ENCODE measurements around the gene GTPBP4.

Gene GTPBP4

DNA sequence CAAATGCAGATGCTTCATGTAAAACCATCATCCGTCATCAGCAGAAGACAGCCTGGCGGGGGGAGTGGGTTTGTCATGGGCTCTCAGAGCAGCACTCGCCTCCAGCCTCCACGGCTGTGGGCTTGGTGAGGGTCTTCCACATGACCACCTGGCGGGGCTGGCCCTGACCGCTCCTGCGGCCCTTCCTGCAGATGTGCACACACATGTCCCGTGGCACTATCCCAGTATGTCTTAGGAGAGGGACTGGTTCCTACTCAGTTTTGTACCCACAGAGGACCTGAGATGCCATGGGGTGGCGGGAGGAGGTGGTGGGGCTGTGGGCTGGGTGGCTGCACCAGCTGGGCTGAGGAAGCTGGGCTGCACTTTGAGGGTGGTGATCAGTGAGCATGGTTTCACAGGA is 32.7 kb downstream of the GTPBP4 start:
- WGBS, 2 experiments = 95 to 96% methylated on average over 9 of the region's 9 CpGs
- H3K27ac ChIP-seq (ENCODE audit: insufficient read depth, low read depth, low read length, poor library complexity, severe bottlenecking) = no peak overlapping the region

DNA sequence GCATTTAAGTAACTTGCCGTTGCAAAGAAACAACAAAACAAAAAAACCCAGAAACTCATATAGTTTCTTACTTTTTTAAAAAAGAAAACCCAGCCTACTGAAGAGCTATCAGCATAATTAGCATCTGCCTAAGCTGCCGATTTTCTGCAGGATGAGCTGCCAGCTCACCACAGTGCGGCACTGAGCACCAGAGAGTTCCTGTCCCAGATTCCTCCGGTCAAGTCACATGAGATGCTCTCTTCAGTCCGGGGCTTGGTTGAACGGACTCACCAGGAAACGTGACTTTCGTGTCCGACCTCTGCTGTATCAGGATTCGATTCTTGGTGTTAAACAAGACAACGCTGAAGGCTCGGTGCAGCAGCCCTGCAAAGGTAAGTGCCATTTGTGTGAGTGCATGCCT is 34.2 kb downstream of the GTPBP4 start:
- peaks cover 7% of the 10 kb centered on the region for H3K36me3 ChIP-seq (ENCODE audit: control insufficient read depth, insufficient read depth, low read length)
- H3K9me3 ChIP-seq (ENCODE audit: control insufficient read depth, low read length) = no peaks in the 10 kb centered on the region
- H3K4me1 ChIP-seq (ENCODE audit: control insufficient read depth, insufficient read depth, low read length) = no peaks in the 10 kb centered on the region
- 89 to 91% methylated on average over 12 of the region's 12 CpGs for WGBS, 2 experiments
- H3K4me3 ChIP-seq (ENCODE audit: insufficient read depth, low read depth, low read length) = no peak overlapping the region
- no peak overlapping the region for H3K27ac ChIP-seq (ENCODE audit: insufficient read depth, low read depth, low read length, poor library complexity, severe bottlenecking)
- H3K27me3 ChIP-seq (ENCODE audit: control insufficient read depth, insufficient read depth, low read length, poor library complexity, severe bottlenecking) = no peaks in the 10 kb centered on the region

More for the DNA sequence above, 32.7 kb downstream of the GTPBP4 start:
- Histone ChIP-seq H3K4me1 (ENCODE audit: control insufficient read depth, insufficient read depth, low read length) (no peaks in the 10 kb centered on the region), H3K36me3 (ENCODE audit: control insufficient read depth, insufficient read depth, low read length) (peaks cover 21% of the 10 kb centered on the region), H3K4me3 (ENCODE audit: insufficient read depth, low read depth, low read length) (no peak overlapping the region), H3K27me3 (ENCODE audit: control insufficient read depth, insufficient read depth, low read length, poor library complexity, severe bottlenecking) (no peaks in the 10 kb centered on the region), H3K9me3 (ENCODE audit: control insufficient read depth, low read length) (no peaks in the 10 kb centered on the region)

DNA sequence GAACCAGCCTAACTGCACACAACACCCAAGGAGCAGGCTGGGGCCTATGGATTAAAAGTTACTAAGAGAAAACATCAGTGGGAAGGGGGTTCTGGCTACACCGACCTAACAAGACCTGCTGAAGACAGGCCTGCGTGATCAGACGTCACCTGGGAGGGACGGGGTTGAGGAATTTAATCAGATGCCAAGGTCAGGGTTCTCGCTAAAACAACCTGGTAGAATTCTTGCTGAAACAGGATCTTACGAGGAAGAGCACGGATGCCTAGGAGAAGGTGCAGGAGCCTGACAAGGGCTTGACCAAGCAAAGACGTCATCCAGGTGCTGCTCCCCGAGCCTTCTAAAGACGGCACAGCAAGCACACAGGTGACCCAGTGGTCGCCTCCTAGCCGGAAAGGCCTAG is 35.9 kb downstream of the GTPBP4 start:
- 93 to 94% methylated on average over 12 of the region's 12 CpGs for WGBS, 2 experiments
- no peaks in the 10 kb centered on the region for H3K9me3 ChIP-seq (ENCODE audit: control insufficient read depth, low read length)

DNA sequence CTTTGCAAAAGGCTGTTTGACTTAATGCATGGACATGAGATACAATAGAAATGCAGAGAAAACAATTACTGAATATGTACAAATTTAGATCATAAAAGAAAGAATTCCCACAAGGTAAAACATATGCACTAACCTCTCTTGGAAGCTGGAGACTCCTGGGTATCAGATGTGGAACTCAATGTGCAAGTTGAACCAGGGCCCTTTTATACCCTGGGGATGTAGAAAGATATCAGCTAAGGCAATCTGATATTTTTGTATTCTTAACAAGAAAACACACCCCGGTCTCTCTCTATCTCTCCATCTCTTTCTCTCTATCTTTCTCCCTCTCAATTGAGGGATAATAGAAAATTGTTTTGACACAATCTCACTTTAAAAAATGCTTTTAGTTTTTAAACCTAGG is 37.4 kb downstream of the GTPBP4 start, which contains the start of gene IDI2:
TSS of gene IDI2 (minus strand) at position 177 of the 400 bp plus-strand sequence. CDS start 1,136 bp downstream, outside the sequence.
- Histone ChIP-seq H3K4me3 (ENCODE audit: insufficient read depth, low read depth, low read length) (no peak within 1 kb of the TSS), H3K27ac (ENCODE audit: insufficient read depth, low read depth, low read length, poor library complexity, severe bottlenecking) (no peak within 1 kb of the TSS)
- WGBS, 2 experiments = 100% methylated on average over 1 of the region's 1 CpG; no CpG with 5 or more reads in 1 of the 2 experiments

More for the DNA sequence above, 35.9 kb downstream of the GTPBP4 start:
- Histone ChIP-seq H3K4me3 (ENCODE audit: insufficient read depth, low read depth, low read length) (no peak overlapping the region), H3K4me1 (ENCODE audit: control insufficient read depth, insufficient read depth, low read length) (no peaks in the 10 kb centered on the region), H3K27me3 (ENCODE audit: control insufficient read depth, insufficient read depth, low read length, poor library complexity, severe bottlenecking) (no peaks in the 10 kb centered on the region), H3K27ac (ENCODE audit: insufficient read depth, low read depth, low read length, poor library complexity, severe bottlenecking) (no peak overlapping the region), H3K36me3 (ENCODE audit: control insufficient read depth, insufficient read depth, low read length) (no peaks in the 10 kb centered on the region)

DNA sequence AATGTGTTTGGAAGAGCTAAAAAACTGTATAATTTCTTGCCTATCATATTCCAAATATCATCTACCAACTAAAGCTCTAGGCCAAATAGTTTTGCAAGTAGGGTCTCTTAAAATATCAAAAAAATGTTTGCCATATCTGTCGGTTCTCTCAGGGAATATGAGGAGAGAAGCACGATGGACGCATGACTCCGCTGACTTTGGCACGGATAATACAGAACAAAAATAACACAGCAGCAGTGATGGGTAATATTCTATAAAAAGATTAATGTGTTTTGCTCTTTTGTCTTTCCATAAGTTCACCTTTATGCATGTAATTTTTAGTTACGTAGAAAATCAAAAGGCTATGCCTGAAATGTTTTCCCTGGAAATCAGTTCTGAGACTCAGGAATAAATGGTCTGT is 38.3 kb downstream of the GTPBP4 start:
- no peaks in the 10 kb centered on the region for H3K27me3 ChIP-seq (ENCODE audit: control insufficient read depth, insufficient read depth, low read length, poor library complexity, severe bottlenecking)
- WGBS, 2 experiments = 90 to 91% methylated on average over 5 to 6 of the region's 6 CpGs
- no peaks in the 10 kb centered on the region for H3K9me3 ChIP-seq (ENCODE audit: control insufficient read depth, low read length)

More for the DNA sequence above, 37.4 kb downstream of the GTPBP4 start, which contains the start of gene IDI2:
- H3K36me3 ChIP-seq (ENCODE audit: control insufficient read depth, insufficient read depth, low read length) = no peaks in the 10 kb centered on the region
- no peaks in the 10 kb centered on the region for H3K9me3 ChIP-seq (ENCODE audit: control insufficient read depth, low read length)
- H3K4me1 ChIP-seq (ENCODE audit: control insufficient read depth, insufficient read depth, low read length) = no peaks in the 10 kb centered on the region
- H3K27me3 ChIP-seq (ENCODE audit: control insufficient read depth, insufficient read depth, low read length, poor library complexity, severe bottlenecking) = no peaks in the 10 kb centered on the region

DNA sequence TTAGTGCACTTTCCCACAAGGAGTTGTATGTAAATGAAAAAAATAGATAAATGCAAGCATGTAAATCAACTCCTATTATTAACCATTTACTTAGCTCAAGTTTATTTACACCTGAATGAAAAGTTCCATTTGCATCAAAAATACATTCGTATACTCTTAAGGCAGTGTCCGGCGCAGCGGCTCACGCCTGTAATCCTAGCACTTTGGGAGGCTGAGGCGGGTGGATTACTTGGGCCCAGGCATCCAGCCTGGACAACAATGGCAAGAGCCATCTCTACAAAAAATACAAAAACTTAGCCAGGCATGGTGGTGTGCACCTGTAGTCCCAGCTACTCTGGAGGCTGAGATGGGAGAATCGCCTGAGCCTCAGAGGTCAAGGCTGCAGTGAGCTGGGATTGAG is 41.6 kb downstream of the GTPBP4 start:
- Histone ChIP-seq H3K27ac (ENCODE audit: insufficient read depth, low read depth, low read length, poor library complexity, severe bottlenecking) (no peak overlapping the region), H3K27me3 (ENCODE audit: control insufficient read depth, insufficient read depth, low read length, poor library complexity, severe bottlenecking) (no peaks in the 10 kb centered on the region), H3K4me3 (ENCODE audit: insufficient read depth, low read depth, low read length) (no peak overlapping the region), H3K9me3 (ENCODE audit: control insufficient read depth, low read length) (no peaks in the 10 kb centered on the region), H3K36me3 (ENCODE audit: control insufficient read depth, insufficient read depth, low read length) (no peaks in the 10 kb centered on the region), H3K4me1 (ENCODE audit: control insufficient read depth, insufficient read depth, low read length) (no peaks in the 10 kb centered on the region)
- 87 to 89% methylated on average over 7 of the region's 7 CpGs for WGBS, 2 experiments

More for the DNA sequence above, 38.3 kb downstream of the GTPBP4 start:
- Histone ChIP-seq H3K4me3 (ENCODE audit: insufficient read depth, low read depth, low read length) (no peak overlapping the region), H3K27ac (ENCODE audit: insufficient read depth, low read depth, low read length, poor library complexity, severe bottlenecking) (no peak overlapping the region), H3K4me1 (ENCODE audit: control insufficient read depth, insufficient read depth, low read length) (no peaks in the 10 kb centered on the region), H3K36me3 (ENCODE audit: control insufficient read depth, insufficient read depth, low read length) (no peaks in the 10 kb centered on the region)

DNA sequence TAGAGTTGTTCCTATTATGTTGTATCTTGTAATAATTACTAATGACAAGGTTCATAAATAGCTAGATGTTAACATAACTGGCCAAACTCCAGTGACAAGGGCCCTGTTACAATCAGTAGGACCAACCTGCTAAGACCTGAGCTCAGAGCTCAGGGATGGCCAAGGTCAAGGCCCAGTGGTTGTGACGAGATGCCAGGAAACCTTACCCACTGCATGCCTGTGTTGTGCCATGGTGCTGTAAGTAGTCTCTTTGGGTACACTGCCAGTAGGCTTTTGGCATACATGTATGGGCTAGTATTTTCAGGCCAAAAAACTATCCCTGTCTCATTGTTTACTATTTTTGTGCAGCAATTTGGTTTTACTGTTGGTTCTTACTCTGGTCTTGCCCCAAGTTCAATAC is 45.4 kb downstream of the GTPBP4 start:
- H3K27me3 ChIP-seq (ENCODE audit: control insufficient read depth, insufficient read depth, low read length, poor library complexity, severe bottlenecking) = no peaks in the 10 kb centered on the region
- H3K4me3 ChIP-seq (ENCODE audit: insufficient read depth, low read depth, low read length) = no peak overlapping the region
- no peak overlapping the region for H3K27ac ChIP-seq (ENCODE audit: insufficient read depth, low read depth, low read length, poor library complexity, severe bottlenecking)
- H3K36me3 ChIP-seq (ENCODE audit: control insufficient read depth, insufficient read depth, low read length) = no peaks in the 10 kb centered on the region
- 92 to 96% methylated on average over 1 of the region's 1 CpG for WGBS, 2 experiments
- no peaks in the 10 kb centered on the region for H3K9me3 ChIP-seq (ENCODE audit: control insufficient read depth, low read length)
- H3K4me1 ChIP-seq (ENCODE audit: control insufficient read depth, insufficient read depth, low read length) = no peaks in the 10 kb centered on the region

DNA sequence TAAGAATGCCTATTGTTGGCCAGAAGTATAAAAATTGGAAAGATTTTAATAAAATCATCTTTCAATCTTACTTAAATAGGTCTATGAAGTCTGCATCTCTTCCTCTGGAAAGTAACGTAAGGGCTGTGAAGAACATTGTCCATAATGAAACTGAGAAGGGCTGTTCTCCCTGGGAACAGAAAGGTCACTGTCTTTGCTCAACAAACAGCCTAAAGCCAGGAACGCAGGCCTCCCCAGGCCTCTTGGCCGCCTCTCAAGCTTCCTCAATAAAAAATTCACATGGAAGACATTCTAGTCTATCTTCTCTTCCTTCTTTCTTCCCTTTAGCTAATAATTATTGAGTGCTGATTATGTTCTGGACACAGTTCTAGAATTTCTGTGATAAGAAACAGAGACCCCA is 46.5 kb downstream of the GTPBP4 start:
- Histone ChIP-seq H3K36me3 (ENCODE audit: control insufficient read depth, insufficient read depth, low read length) (no peaks in the 10 kb centered on the region), H3K4me1 (ENCODE audit: control insufficient read depth, insufficient read depth, low read length) (no peaks in the 10 kb centered on the region), H3K4me3 (ENCODE audit: insufficient read depth, low read depth, low read length) (no peak overlapping the region), H3K27me3 (ENCODE audit: control insufficient read depth, insufficient read depth, low read length, poor library complexity, severe bottlenecking) (no peaks in the 10 kb centered on the region), H3K9me3 (ENCODE audit: control insufficient read depth, low read length) (no peaks in the 10 kb centered on the region), H3K27ac (ENCODE audit: insufficient read depth, low read depth, low read length, poor library complexity, severe bottlenecking) (no peak overlapping the region)
- WGBS, 2 experiments = 91 to 93% methylated on average over 3 of the region's 3 CpGs

DNA sequence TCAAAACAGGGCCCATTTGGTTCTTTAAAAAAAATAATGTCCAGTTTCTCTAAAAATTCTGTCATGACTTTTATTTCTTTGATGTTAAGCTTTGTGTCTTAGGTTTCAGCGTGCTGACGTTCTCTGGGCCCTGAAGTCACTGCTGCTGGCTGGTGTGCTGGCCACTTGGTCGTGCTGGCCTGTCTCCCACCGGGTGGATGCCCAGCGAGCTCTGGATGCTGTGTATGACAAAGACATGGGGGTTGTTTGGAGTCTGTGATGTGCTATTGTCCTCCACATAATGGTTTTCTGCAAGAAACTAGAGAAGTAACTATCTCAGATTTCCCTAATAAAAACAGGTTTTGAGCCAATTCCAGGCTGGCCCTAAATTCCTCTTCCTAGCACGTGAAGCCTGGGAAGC is 47.0 kb downstream of the GTPBP4 start:
- Histone ChIP-seq H3K27ac (ENCODE audit: insufficient read depth, low read depth, low read length, poor library complexity, severe bottlenecking) (no peak overlapping the region), H3K9me3 (ENCODE audit: control insufficient read depth, low read length) (no peaks in the 10 kb centered on the region)

DNA sequence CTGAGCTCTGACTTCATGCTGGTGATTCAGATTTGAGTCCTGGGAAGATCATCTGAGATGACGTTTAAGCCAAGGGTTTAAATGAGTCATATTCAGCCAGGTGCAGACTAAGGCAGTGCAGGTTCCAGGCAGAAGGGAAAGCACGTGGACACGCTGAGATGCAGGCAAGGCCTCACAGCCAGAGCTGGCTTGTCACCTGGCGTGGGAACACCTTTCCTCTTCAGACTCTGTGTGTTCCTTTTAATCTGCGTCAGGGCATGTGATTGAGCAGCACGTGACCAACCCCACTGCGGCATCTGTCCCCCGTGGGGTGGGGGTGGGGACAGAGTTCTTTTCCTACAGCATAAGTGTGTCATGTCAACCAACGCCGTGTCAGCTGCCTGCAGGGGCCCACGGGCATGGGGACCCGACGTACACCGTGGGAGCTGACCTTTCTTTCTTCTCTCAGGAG is 48.1 kb downstream of the GTPBP4 start:
- H3K27ac ChIP-seq (ENCODE audit: insufficient read depth, low read depth, low read length, poor library complexity, severe bottlenecking) = no peak overlapping the region
- WGBS, 2 experiments = 89 to 90% methylated on average over 14 of the region's 14 CpGs
- no peaks in the 10 kb centered on the region for H3K27me3 ChIP-seq (ENCODE audit: control insufficient read depth, insufficient read depth, low read length, poor library complexity, severe bottlenecking)

More for the DNA sequence above, 47.0 kb downstream of the GTPBP4 start:
- no peak overlapping the region for H3K4me3 ChIP-seq (ENCODE audit: insufficient read depth, low read depth, low read length)
- H3K36me3 ChIP-seq (ENCODE audit: control insufficient read depth, insufficient read depth, low read length) = peaks cover 3% of the 10 kb centered on the region
- no peaks in the 10 kb centered on the region for H3K27me3 ChIP-seq (ENCODE audit: control insufficient read depth, insufficient read depth, low read length, poor library complexity, severe bottlenecking)
- no peaks in the 10 kb centered on the region for H3K4me1 ChIP-seq (ENCODE audit: control insufficient read depth, insufficient read depth, low read length)
- WGBS, 2 experiments = 63 to 66% methylated on average over 6 of the region's 6 CpGs

DNA sequence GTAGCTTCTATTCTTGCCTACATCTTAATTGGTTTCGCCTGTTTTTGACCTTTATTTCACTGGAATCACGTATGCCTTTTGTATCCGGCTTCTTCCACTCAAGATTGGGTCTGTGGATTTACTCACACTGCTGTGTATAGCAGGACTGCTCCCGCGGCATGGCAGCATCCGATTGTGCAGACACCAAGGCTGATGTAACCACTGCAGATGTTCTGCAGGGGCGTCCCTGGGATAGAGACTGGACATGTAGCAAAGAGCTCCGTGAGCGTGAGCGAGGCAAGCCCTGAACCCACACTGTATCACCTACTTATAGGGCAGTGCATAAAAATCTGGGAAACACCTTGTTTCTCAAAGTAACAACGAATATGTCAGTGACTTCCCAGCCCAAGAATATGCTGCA is 48.9 kb downstream of the GTPBP4 start:
- WGBS, 2 experiments = 93 to 94% methylated on average over 11 of the region's 11 CpGs
- Histone ChIP-seq H3K27ac (ENCODE audit: insufficient read depth, low read depth, low read length, poor library complexity, severe bottlenecking) (no peak overlapping the region), H3K4me3 (ENCODE audit: insufficient read depth, low read depth, low read length) (no peak overlapping the region), H3K9me3 (ENCODE audit: control insufficient read depth, low read length) (no peaks in the 10 kb centered on the region), H3K27me3 (ENCODE audit: control insufficient read depth, insufficient read depth, low read length, poor library complexity, severe bottlenecking) (no peaks in the 10 kb centered on the region), H3K4me1 (ENCODE audit: control insufficient read depth, insufficient read depth, low read length) (no peaks in the 10 kb centered on the region), H3K36me3 (ENCODE audit: control insufficient read depth, insufficient read depth, low read length) (peaks cover 16% of the 10 kb centered on the region)

More for the DNA sequence above, 48.1 kb downstream of the GTPBP4 start:
- H3K36me3 ChIP-seq (ENCODE audit: control insufficient read depth, insufficient read depth, low read length) = peaks cover 11% of the 10 kb centered on the region
- H3K9me3 ChIP-seq (ENCODE audit: control insufficient read depth, low read length) = no peaks in the 10 kb centered on the region
- H3K4me3 ChIP-seq (ENCODE audit: insufficient read depth, low read depth, low read length) = no peak overlapping the region
- H3K4me1 ChIP-seq (ENCODE audit: control insufficient read depth, insufficient read depth, low read length) = no peaks in the 10 kb centered on the region
